ENCODE measurements around the gene ATP5PO.

ATP5PO gene

DNA sequence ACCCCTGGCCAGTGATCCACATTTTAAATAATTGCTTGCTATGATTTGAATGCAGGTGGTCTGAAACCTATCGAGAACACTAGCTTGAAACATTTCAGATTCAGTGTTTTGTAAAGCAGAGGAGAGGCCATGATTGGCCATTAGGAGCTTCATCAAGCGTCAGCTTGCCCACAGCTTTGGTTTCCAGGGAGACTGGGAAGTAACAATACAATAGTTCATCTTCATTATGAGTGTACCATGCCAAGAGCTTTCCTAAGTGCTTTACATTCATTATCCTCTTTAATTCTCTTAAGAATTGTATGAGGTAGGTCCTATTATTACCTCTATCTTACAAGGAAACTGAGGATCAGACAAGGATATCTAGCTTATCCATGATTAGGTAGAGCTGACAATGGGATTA lies 27.7 kb upstream of the ATP5PO start:
- Histone ChIP-seq H3K27me3 (ENCODE audit: control insufficient read depth, low read length) (no peaks in the 10 kb centered on the region), H3F3A (ENCODE audit: control insufficient read depth, insufficient read depth) (no peaks in the 10 kb centered on the region), H3K4me1 (ENCODE audit: control insufficient read depth, low read length) (peaks cover 22% of the 10 kb centered on the region), H4K20me1 (ENCODE audit: control insufficient read depth, insufficient read depth, low read depth, low read length) (no peaks in the 10 kb centered on the region), H3K9me3 (ENCODE audit: control insufficient read depth, insufficient read depth, low read length) (no peaks in the 10 kb centered on the region), H3K9me2 (replicated peaks; ENCODE audit: control insufficient read depth, low read length) (no peaks in the 10 kb centered on the region), H3K79me2 (ENCODE audit: control insufficient read depth, low read length) (no peaks in the 10 kb centered on the region), H3K36me3 (ENCODE audit: control insufficient read depth, low read length) (no peaks in the 10 kb centered on the region), H3K4me3 (ENCODE audit: low read length) (no peak overlapping the region), H3K4me2 (ENCODE audit: low read length) (no peak overlapping the region), H3K27ac (ENCODE audit: low read depth, low read length) (no peak overlapping the region)
- TF ChIP-seq CTCF (IDR thresholded peaks at IDR 0.05; ENCODE audit: low read depth, low read length, poor library complexity, severe bottlenecking) (no peak), EZH2phosphoT487 (IDR thresholded peaks at IDR 0.05; ENCODE audit: borderline replicate concordance, low read length) (no peak)

- Histone ChIP-seq H3K9me3 (ENCODE audit: control insufficient read depth, insufficient read depth, low read length) (no peaks in the 10 kb centered on the region), H3K4me3 (ENCODE audit: low read length) (no peak overlapping the region), H3K27me3 (ENCODE audit: control insufficient read depth, low read length) (no peaks in the 10 kb centered on the region), H3K9me2 (replicated peaks; ENCODE audit: control insufficient read depth, low read length) (no peaks in the 10 kb centered on the region), H3K27ac (ENCODE audit: low read depth, low read length) (no peak overlapping the region), H3K79me2 (ENCODE audit: control insufficient read depth, low read length) (no peaks in the 10 kb centered on the region), H3K4me1 (ENCODE audit: control insufficient read depth, low read length) (peaks cover 19% of the 10 kb centered on the region), H4K20me1 (ENCODE audit: control insufficient read depth, insufficient read depth, low read depth, low read length) (no peaks in the 10 kb centered on the region), H3K36me3 (ENCODE audit: control insufficient read depth, low read length) (no peaks in the 10 kb centered on the region), H3F3A (ENCODE audit: control insufficient read depth, insufficient read depth) (no peaks in the 10 kb centered on the region), H3K4me2 (ENCODE audit: low read length) (no peak overlapping the region)
- no peak for TF ChIP-seq EZH2phosphoT487 (IDR thresholded peaks at IDR 0.05; ENCODE audit: borderline replicate concordance, low read length)
- no peak for TF ChIP-seq CTCF (IDR thresholded peaks at IDR 0.05; ENCODE audit: low read depth, low read length, poor library complexity, severe bottlenecking)
These were observed 26.8 kb upstream of the ATP5PO start for GRCh38 chr21:33942426-33942825.

DNA sequence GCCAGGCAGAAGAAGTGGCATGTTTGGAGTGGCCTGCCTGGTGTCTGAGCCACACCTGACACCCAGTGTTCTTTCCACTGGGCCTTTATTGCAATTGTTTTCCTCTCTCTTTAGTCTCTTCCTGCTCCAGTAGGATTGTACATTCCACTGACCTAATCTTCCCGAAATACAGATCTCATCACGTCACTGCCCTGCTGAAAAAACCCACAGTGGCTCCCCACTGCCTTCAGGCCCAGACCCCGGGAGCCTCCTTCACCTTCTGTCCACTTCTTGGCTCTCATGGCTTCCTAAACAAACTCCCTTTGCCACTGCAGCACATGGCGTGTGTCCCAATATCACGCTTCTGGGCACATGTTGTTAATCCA lies 25.3 kb upstream of the ATP5PO start:
- Histone ChIP-seq H3F3A (ENCODE audit: control insufficient read depth, insufficient read depth) (no peaks in the 10 kb centered on the region), H3K9me3 (ENCODE audit: control insufficient read depth, insufficient read depth, low read length) (no peaks in the 10 kb centered on the region), H3K36me3 (ENCODE audit: control insufficient read depth, low read length) (no peaks in the 10 kb centered on the region), H3K27ac (ENCODE audit: low read depth, low read length) (no peak overlapping the region), H4K20me1 (ENCODE audit: control insufficient read depth, insufficient read depth, low read depth, low read length) (no peaks in the 10 kb centered on the region), H3K4me3 (ENCODE audit: low read length) (no peak overlapping the region), H3K4me2 (ENCODE audit: low read length) (no peak overlapping the region), H3K27me3 (ENCODE audit: control insufficient read depth, low read length) (no peaks in the 10 kb centered on the region), H3K9me2 (replicated peaks; ENCODE audit: control insufficient read depth, low read length) (no peaks in the 10 kb centered on the region), H3K79me2 (ENCODE audit: control insufficient read depth, low read length) (no peaks in the 10 kb centered on the region), H3K4me1 (ENCODE audit: control insufficient read depth, low read length) (peaks cover 11% of the 10 kb centered on the region)
- TF ChIP-seq CTCF (IDR thresholded peaks at IDR 0.05; ENCODE audit: low read depth, low read length, poor library complexity, severe bottlenecking) = no peak
- no peak for TF ChIP-seq EZH2phosphoT487 (IDR thresholded peaks at IDR 0.05; ENCODE audit: borderline replicate concordance, low read length)

Measured in DOHH2 (cell line).